ENCODE results near the gene TMC3.

DNA sequence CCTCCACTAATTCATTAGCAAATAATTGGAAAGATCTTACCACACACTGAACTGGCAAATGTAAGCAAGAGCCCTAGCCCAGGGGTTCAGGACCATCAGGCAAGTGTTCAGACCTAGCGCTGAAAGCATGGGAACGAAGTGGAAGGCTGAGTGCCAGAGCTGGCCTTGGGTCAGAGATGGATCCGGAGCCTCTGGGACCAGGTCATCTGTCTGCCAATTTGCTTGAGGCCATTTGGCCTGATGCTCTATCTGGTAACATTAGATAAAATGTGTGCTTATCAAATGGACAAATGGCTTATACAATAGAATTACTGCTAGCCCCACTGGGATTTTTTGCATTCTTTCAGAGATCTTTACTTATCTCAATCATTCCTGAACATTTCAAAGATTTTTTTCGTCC lies 1.4 kb upstream of the TMC3 start:
- no peak for TF ChIP-seq ZNF552 (CRISPR knock-in tag; IDR thresholded peaks at IDR 0.05; ENCODE audit: borderline replicate concordance)
- TF ChIP-seq HINFP (CRISPR knock-in tag; IDR thresholded peaks at IDR 0.05; ENCODE audit: low read depth): no peak
- TF ChIP-seq EZH2 (conservative IDR thresholded peaks at IDR 0.05; ENCODE audit: low read depth, low read length): no peak

Data from HepG2 (cell line).